ENCODE results near the gene MGMT.

DNA sequence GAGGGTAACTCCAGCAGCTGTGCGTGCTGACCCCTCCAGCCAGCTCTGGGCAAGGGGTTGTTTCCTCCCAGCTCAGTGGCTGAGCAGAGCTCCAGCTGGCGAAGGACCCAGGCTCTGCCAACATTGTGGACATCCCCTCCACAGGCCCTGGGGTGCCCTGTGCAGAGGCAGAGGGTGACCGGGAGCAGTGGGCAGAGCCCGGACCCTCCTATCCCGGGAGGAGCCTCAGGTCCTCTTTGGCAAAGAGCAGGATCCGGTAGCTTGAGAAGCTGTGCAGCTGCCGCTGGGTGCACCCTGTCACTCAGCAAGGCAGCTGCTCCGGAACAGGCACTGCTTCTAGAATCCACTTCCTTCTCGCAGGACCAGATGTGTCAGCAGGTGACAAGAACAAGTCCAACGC, 321.2 kb downstream of the MGMT start:
- TF ChIP-seq, protein P1, sequence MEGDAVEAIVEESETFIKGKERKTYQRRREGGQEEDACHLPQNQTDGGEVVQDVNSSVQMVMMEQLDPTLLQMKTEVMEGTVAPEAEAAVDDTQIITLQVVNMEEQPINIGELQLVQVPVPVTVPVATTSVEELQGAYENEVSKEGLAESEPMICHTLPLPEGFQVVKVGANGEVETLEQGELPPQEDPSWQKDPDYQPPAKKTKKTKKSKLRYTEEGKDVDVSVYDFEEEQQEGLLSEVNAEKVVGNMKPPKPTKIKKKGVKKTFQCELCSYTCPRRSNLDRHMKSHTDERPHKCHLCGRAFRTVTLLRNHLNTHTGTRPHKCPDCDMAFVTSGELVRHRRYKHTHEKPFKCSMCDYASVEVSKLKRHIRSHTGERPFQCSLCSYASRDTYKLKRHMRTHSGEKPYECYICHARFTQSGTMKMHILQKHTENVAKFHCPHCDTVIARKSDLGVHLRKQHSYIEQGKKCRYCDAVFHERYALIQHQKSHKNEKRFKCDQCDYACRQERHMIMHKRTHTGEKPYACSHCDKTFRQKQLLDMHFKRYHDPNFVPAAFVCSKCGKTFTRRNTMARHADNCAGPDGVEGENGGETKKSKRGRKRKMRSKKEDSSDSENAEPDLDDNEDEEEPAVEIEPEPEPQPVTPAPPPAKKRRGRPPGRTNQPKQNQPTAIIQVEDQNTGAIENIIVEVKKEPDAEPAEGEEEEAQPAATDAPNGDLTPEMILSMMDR (conservative IDR thresholded peaks at IDR 0.05; ENCODE audit: low read depth in 2 of 2): no peak
- TF ChIP-seq POLR2AphosphoS5 (IDR thresholded peaks at IDR 0.05; ENCODE audit: low read depth) (no peak), NANOG (IDR thresholded peaks at IDR 0.05; ENCODE audit: borderline replicate concordance) (no peak), EZH2 (IDR thresholded peaks at IDR 0.05; ENCODE audit: low read depth, unreplicated experiment) (no peak), EZH2phosphoT487 (IDR thresholded peaks at IDR 0.05; ENCODE audit: unreplicated experiment) (no peak), CREB1 (CRISPR knock-in tag; IDR thresholded peaks at IDR 0.05; ENCODE audit: low read depth) (no peak)
- TF ChIP-seq, protein P2, sequence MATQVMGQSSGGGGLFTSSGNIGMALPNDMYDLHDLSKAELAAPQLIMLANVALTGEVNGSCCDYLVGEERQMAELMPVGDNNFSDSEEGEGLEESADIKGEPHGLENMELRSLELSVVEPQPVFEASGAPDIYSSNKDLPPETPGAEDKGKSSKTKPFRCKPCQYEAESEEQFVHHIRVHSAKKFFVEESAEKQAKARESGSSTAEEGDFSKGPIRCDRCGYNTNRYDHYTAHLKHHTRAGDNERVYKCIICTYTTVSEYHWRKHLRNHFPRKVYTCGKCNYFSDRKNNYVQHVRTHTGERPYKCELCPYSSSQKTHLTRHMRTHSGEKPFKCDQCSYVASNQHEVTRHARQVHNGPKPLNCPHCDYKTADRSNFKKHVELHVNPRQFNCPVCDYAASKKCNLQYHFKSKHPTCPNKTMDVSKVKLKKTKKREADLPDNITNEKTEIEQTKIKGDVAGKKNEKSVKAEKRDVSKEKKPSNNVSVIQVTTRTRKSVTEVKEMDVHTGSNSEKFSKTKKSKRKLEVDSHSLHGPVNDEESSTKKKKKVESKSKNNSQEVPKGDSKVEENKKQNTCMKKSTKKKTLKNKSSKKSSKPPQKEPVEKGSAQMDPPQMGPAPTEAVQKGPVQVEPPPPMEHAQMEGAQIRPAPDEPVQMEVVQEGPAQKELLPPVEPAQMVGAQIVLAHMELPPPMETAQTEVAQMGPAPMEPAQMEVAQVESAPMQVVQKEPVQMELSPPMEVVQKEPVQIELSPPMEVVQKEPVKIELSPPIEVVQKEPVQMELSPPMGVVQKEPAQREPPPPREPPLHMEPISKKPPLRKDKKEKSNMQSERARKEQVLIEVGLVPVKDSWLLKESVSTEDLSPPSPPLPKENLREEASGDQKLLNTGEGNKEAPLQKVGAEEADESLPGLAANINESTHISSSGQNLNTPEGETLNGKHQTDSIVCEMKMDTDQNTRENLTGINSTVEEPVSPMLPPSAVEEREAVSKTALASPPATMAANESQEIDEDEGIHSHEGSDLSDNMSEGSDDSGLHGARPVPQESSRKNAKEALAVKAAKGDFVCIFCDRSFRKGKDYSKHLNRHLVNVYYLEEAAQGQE (IDR thresholded peaks at IDR 0.05; ENCODE audit: unreplicated experiment): no peak
